Measurements from ENCODE around the gene SLC16A7. TPM values are rescaled to one million over a fixed set of nuclear protein-coding genes. Genes with fewer than 3 reads are reported as not detected.
A peak's percentile ranks its signal among the peaks of the same experiment; 100 is the strongest.

The SLC16A7 gene
- 33.9 TPM for total RNA-seq
- 6.4 TPM for polyA plus RNA-seq (ENCODE audit: insufficient read depth, low read depth, low replicate concordance)
- long read RNA-seq, donor 1 = 0 reads
- long read RNA-seq, donor 2 = 0 reads
- long read RNA-seq, donor 3, partial matches to known transcripts = 0 of 1 reads
- long read RNA-seq, donor 3, other reads (novel, unspliced or antisense) = 0 of 1 reads
- long read RNA-seq, donor 4, partial matches to known transcripts = 0 of 1 reads
- long read RNA-seq, donor 4, other reads (novel, unspliced or antisense) = 0 of 1 reads
- long read RNA-seq, donor 5 = 0 reads
- long read RNA-seq, donor 6 = 0 reads
- long read RNA-seq, donor 7, transcript SLC16A7-203 (6 exons, 1,969 nt) = major isoform, 7 of 12 reads
- long read RNA-seq, donor 7, partial matches to known transcripts = 1 of 12 reads
- long read RNA-seq, donor 7, other reads (novel, unspliced or antisense) = 4 of 12 reads
- long read RNA-seq, donor 8 = 0 reads
- long read RNA-seq, donor 9 = 0 reads
- long read RNA-seq, donor 10, partial matches to known transcripts = 0 of 2 reads
- long read RNA-seq, donor 10, other reads (novel, unspliced or antisense) = 0 of 2 reads

GRCh38 chr12:59595883-59596540 is at the start of gene SLC16A7:
Gene SLC16A7, plus strand, starts transcription at chr12:59596029. Its CDS starts 108,773 bp downstream, at chr12:59704802.
- H3K36me3 ChIP-seq (ENCODE audit: control insufficient read depth in 2 of 3, insufficient read depth in 3 of 3, low read length in 3 of 3) = no peaks in the 10 kb centered on the region
- H3K9me3 ChIP-seq (ENCODE audit: control insufficient read depth in 2 of 3, insufficient read depth in 1 of 3, low read length in 3 of 3) = no peaks in the 10 kb centered on the region
- no peaks in the 10 kb centered on the region for H3K27me3 ChIP-seq (ENCODE audit: control insufficient read depth, insufficient read depth, low read length)
- intact Hi-C loops (cut with DNase I) = no loop called here
- FAIRE-seq = no peak
- peak within 1 kb of the TSS; percentile 96 to 97 for H3K27ac ChIP-seq (ENCODE audit: low read depth in 2 of 2, low read length in 2 of 2)
- H3K9ac ChIP-seq (ENCODE audit: low read length in 3 of 3) = peak within 1 kb of the TSS; percentile 77 to 95 (median 80)
- DNase-seq = peak; percentile 90 to 96 (median 91)
- H3K4me1 ChIP-seq (ENCODE audit: control insufficient read depth in 2 of 3, insufficient read depth in 2 of 3, low read depth in 1 of 3, low read length in 3 of 3) = peaks cover 0 to 3% (median 2%) of the 10 kb centered on the region in 3 donors
- no peak for TF ChIP-seq CTCF (IDR thresholded peaks at IDR 0.05; ENCODE audit: borderline replicate concordance, extremely low read depth, insufficient read depth)
- peak within 1 kb of the TSS; percentile 89 to 96 (median 95) for H3K4me3 ChIP-seq (ENCODE audit: low read length in 3 of 3)

GRCh38 chr12:59548930-59549329 is 46.9 kb upstream of the SLC16A7 start:
- H3K4me1 ChIP-seq (ENCODE audit: control insufficient read depth in 2 of 3, insufficient read depth in 2 of 3, low read depth in 1 of 3, low read length in 3 of 3) = no peaks in the 10 kb centered on the region
- intact Hi-C loops (cut with DNase I) = no loop called here
- H3K9me3 ChIP-seq (ENCODE audit: control insufficient read depth in 2 of 3, insufficient read depth in 1 of 3, low read length in 3 of 3) = no peaks in the 10 kb centered on the region
- H3K9ac ChIP-seq (ENCODE audit: low read length in 3 of 3) = no peak overlapping the region
- H3K36me3 ChIP-seq (ENCODE audit: control insufficient read depth in 2 of 3, insufficient read depth in 3 of 3, low read length in 3 of 3) = no peaks in the 10 kb centered on the region
- TF ChIP-seq CTCF (IDR thresholded peaks at IDR 0.05; ENCODE audit: borderline replicate concordance, extremely low read depth, insufficient read depth) = no peak
- no peaks in the 10 kb centered on the region for H3K27me3 ChIP-seq (ENCODE audit: control insufficient read depth, insufficient read depth, low read length)
- no peak overlapping the region for H3K27ac ChIP-seq (ENCODE audit: low read depth in 2 of 2, low read length in 2 of 2)
- no peak overlapping the region for H3K4me3 ChIP-seq (ENCODE audit: low read length in 3 of 3)
- DNase-seq (no peak), FAIRE-seq (no peak)

- intact Hi-C loops (cut with DNase I) = no loop called here
- Histone ChIP-seq H3K4me1 (ENCODE audit: control insufficient read depth in 2 of 3, insufficient read depth in 2 of 3, low read depth in 1 of 3, low read length in 3 of 3) (no peaks in the 10 kb centered on the region), H3K27ac (ENCODE audit: low read depth in 2 of 2, low read length in 2 of 2) (no peak overlapping the region), H3K27me3 (ENCODE audit: control insufficient read depth, insufficient read depth, low read length) (no peaks in the 10 kb centered on the region), H3K4me3 (ENCODE audit: low read length in 3 of 3) (no peak overlapping the region), H3K9me3 (ENCODE audit: control insufficient read depth in 2 of 3, insufficient read depth in 1 of 3, low read length in 3 of 3) (no peaks in the 10 kb centered on the region), H3K36me3 (ENCODE audit: control insufficient read depth in 2 of 3, insufficient read depth in 3 of 3, low read length in 3 of 3) (no peaks in the 10 kb centered on the region), H3K9ac (ENCODE audit: low read length in 3 of 3) (no peak overlapping the region)
- DNase-seq (no peak), FAIRE-seq (no peak)
- TF ChIP-seq CTCF (IDR thresholded peaks at IDR 0.05; ENCODE audit: borderline replicate concordance, extremely low read depth, insufficient read depth) = no peak
Observed at GRCh38 chr12:59559696-59560095, 36.1 kb upstream of the SLC16A7 start.
